Measurements from ENCODE around the gene TUBAL3. TPM values are rescaled to one million over a fixed set of nuclear protein-coding genes. Genes with fewer than 3 reads are reported as not detected.
A peak's percentile ranks its signal among the peaks of the same experiment; 100 is the strongest.

Gene TUBAL3
- total RNA-seq, 1 donor from 2014 or later, result 0.46 TPM

DNA sequence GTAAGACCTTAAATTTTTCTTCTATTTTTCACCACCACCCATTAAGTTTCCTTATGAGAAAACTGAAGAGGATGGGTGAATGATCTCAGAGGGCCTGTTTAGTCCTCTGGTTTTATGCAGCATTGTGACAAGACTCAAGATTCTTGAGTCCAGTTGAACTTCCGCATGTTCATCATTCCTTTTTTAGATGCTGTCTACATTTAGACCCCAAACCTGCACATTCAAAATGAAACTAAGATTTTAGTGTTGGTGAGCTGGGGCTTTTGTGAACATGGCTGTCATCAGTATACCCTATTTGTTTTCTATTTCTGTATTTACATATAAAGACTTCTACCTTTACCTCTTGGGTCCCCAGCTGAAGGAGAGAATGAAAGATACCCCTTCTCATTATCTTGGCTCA lies 38.8 kb upstream of the TUBAL3 start:
- TF ChIP-seq, protein P1, sequence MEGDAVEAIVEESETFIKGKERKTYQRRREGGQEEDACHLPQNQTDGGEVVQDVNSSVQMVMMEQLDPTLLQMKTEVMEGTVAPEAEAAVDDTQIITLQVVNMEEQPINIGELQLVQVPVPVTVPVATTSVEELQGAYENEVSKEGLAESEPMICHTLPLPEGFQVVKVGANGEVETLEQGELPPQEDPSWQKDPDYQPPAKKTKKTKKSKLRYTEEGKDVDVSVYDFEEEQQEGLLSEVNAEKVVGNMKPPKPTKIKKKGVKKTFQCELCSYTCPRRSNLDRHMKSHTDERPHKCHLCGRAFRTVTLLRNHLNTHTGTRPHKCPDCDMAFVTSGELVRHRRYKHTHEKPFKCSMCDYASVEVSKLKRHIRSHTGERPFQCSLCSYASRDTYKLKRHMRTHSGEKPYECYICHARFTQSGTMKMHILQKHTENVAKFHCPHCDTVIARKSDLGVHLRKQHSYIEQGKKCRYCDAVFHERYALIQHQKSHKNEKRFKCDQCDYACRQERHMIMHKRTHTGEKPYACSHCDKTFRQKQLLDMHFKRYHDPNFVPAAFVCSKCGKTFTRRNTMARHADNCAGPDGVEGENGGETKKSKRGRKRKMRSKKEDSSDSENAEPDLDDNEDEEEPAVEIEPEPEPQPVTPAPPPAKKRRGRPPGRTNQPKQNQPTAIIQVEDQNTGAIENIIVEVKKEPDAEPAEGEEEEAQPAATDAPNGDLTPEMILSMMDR (IDR thresholded peaks at IDR 0.05; ENCODE audit: insufficient read depth, low read length, poor library complexity, severe bottlenecking), result no peak
- H3K4me3 ChIP-seq (ENCODE audit: low read depth, low read length), result no peak overlapping the region
- no peaks in the 10 kb centered on the region for H3K27me3 ChIP-seq (ENCODE audit: control insufficient read depth, insufficient read depth, low read length)
- no peak for DNase-seq (ENCODE audit: low read depth)
- no peaks in the 10 kb centered on the region for H3K36me3 ChIP-seq (ENCODE audit: control insufficient read depth, insufficient read depth, low read length)

DNA sequence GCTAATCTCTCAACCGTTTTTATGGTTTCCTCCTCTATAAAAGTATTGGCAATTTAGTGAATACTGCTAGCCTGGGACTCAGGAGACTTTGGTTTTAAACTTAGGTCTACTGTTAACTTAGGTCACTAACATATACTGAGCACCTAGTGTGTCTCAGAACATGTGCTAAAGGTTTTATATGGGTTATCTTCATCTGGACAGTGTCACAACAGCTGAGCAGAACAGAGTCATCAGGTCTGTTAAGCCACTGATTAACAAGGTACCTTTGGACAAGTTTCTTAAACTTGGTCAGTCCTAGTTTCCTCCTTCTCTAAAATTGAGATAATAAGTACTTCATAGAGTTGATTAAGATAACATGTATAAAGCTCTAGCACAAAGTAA lies 38.4 kb upstream of the TUBAL3 start:
- no peak for DNase-seq (ENCODE audit: low read depth)
- TF ChIP-seq, protein P1 (IDR thresholded peaks at IDR 0.05; ENCODE audit: insufficient read depth, low read length, poor library complexity, severe bottlenecking), result no peak

DNA sequence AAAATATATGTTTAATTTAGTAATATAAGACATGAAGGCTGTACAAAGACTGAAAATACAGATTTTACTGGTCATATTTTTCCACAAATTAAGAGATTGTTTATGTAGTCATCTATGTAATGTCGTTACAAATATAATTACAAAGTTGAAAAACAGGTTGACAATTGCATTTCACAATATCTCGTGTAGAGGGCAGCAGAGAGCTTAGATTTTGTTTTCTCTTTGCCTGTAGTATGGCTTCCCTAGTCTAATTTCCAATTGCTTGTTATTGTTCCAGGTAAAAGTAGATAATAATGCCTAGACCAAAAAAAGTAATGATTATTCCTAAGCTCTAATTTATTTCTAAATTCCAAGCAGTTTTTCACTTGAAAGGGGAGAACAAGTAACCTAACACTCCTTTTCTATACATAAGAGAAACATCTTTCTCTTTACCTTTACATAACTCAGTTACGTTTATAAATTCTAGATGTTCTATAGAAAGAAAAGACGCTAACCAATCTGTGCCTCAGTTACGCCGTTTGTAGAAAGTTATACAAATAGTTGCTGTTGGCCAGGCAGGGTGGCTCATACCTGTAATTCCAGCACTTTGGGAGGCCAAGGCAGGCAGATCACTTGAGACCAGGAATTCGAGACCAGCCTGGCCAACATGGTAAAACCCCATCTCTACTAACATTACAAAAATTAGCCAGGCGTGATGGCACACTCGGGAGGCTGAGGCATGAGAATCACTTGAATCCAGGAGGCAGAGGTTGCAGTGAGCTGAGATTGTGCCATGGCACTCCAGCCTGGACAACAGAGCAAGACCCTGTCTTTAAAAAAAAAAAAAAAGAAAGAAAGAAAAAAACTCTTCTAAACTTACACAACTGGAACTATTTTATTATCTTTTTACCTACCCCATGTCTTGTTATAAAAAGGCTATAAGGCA lies 37.7 kb upstream of the TUBAL3 start:
- TF ChIP-seq, protein P1 (IDR thresholded peaks at IDR 0.05; ENCODE audit: insufficient read depth, low read length, poor library complexity, severe bottlenecking), result peak; percentile 52
- H3K27me3 ChIP-seq (ENCODE audit: control insufficient read depth, insufficient read depth, low read length), result no peaks in the 10 kb centered on the region
- no peak overlapping the region for H3K4me3 ChIP-seq (ENCODE audit: low read depth, low read length)
- no peaks in the 10 kb centered on the region for H3K36me3 ChIP-seq (ENCODE audit: control insufficient read depth, insufficient read depth, low read length)
- no peak for DNase-seq (ENCODE audit: low read depth)

More for the DNA sequence above, 38.4 kb upstream of the TUBAL3 start:
- Histone ChIP-seq H3K27me3 (ENCODE audit: control insufficient read depth, insufficient read depth, low read length) (no peaks in the 10 kb centered on the region), H3K36me3 (ENCODE audit: control insufficient read depth, insufficient read depth, low read length) (no peaks in the 10 kb centered on the region), H3K4me3 (ENCODE audit: low read depth, low read length) (no peak overlapping the region)

DNA sequence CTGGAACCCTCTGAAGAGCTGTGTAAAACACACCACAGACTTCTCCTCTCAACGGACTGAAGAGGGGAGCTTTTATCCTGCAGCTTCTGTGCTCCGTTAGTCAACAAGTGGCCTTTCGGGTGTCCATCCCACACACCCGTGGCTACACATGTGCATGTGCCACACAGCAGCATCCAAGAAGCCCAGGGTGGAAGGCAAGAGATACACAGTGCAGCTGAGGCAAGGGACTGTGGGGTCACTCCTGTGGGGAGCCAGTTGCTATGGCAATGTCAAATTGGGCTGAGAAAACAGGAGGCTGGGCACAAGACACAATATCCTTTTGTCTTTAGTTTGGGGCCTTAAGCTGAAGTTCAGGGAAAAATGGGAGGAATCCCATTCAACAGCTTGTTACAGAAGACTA lies 36.5 kb upstream of the TUBAL3 start:
- DNase-seq (ENCODE audit: low read depth), result no peak
- H3K36me3 ChIP-seq (ENCODE audit: control insufficient read depth, insufficient read depth, low read length), result no peaks in the 10 kb centered on the region
- H3K4me3 ChIP-seq (ENCODE audit: low read depth, low read length), result no peak overlapping the region
- TF ChIP-seq, protein P1 (IDR thresholded peaks at IDR 0.05; ENCODE audit: insufficient read depth, low read length, poor library complexity, severe bottlenecking), result no peak
- H3K27me3 ChIP-seq (ENCODE audit: control insufficient read depth, insufficient read depth, low read length), result no peaks in the 10 kb centered on the region

DNA sequence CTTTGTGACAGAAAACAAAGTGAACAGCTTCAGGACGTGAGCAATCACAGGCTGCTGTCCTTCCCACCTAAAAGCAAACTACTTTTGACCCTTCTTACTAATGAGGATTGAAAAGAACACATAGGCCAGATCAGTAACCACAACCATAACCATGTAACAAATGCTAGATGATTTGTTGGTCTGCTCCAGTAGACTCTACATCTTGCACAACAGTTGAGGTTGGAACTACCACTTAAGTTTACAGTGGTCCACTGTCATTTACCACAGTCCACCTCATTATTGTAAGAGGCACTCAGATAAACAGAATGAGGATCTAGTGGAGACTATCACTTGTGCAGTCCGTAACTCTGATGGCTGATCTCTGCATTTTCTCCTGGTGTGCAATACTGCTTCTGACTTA lies 35.6 kb upstream of the TUBAL3 start:
- Histone ChIP-seq H3K36me3 (ENCODE audit: control insufficient read depth, insufficient read depth, low read length) (no peaks in the 10 kb centered on the region), H3K4me3 (ENCODE audit: low read depth, low read length) (no peak overlapping the region), H3K27me3 (ENCODE audit: control insufficient read depth, insufficient read depth, low read length) (no peaks in the 10 kb centered on the region)
- DNase-seq (ENCODE audit: low read depth), result no peak
- TF ChIP-seq, protein P1 (IDR thresholded peaks at IDR 0.05; ENCODE audit: insufficient read depth, low read length, poor library complexity, severe bottlenecking), result no peak

All from kidney epithelial cell (primary cell).